Activated CD4-positive, alpha-beta T cell treated with anti-CD3 and anti-CD28 coated beads for 48 hours (primary cell): ENCODE results near the gene DCDC2C.

Experiments
- DNase-seq: peaks from one replicate; pipeline ENCODE4 v3.0.0-alpha.2; 2020

DCDC2C gene

GRCh38 chr2:3747032-3747654, 43.8 kb downstream of the DCDC2C start:
- DNase-seq = no peak

- no peak for DNase-seq
These were observed 44.5 kb downstream of the DCDC2C start for GRCh38 chr2:3747826-3748225.

GRCh38 chr2:3749201-3749600, 45.8 kb downstream of the DCDC2C start:
- DNase-seq = no peak

- DNase-seq = no peak
These were observed 47.9 kb downstream of the DCDC2C start for GRCh38 chr2:3751251-3751650.

GRCh38 chr2:3751806-3752205, 48.4 kb downstream of the DCDC2C start:
- no peak for DNase-seq

GRCh38 chr2:3752376-3752775, 49.0 kb downstream of the DCDC2C start:
- DNase-seq = no peak

- DNase-seq = no peak
These were observed 50.2 kb downstream of the DCDC2C start for GRCh38 chr2:3753561-3753960.

GRCh38 chr2:3754280-3754679, 50.9 kb downstream of the DCDC2C start:
- DNase-seq = no peak

GRCh38 chr2:3754795-3755194, 51.4 kb downstream of the DCDC2C start:
- DNase-seq = no peak

- no peak for DNase-seq
These were observed 51.9 kb downstream of the DCDC2C start for GRCh38 chr2:3755277-3755676.

GRCh38 chr2:3756306-3756705, 52.9 kb downstream of the DCDC2C start:
- DNase-seq = no peak

- no peak for DNase-seq
These were observed 55.5 kb downstream of the DCDC2C start for GRCh38 chr2:3758906-3759305.

- DNase-seq = no peak
These were observed 56.0 kb downstream of the DCDC2C start for GRCh38 chr2:3759331-3759730.

GRCh38 chr2:3759761-3760160, 56.4 kb downstream of the DCDC2C start:
- DNase-seq = no peak

GRCh38 chr2:3761272-3761671, 57.9 kb downstream of the DCDC2C start:
- DNase-seq = no peak

- no peak for DNase-seq
These were observed 59.5 kb downstream of the DCDC2C start for GRCh38 chr2:3762771-3763447.

- DNase-seq = no peak
These were observed 63.4 kb downstream of the DCDC2C start for GRCh38 chr2:3766824-3767223.

- no peak for DNase-seq
These were observed 65.8 kb downstream of the DCDC2C start for GRCh38 chr2:3768960-3769765.

GRCh38 chr2:3769766-3770165, 66.4 kb downstream of the DCDC2C start:
- no peak for DNase-seq

- DNase-seq = no peak
These were observed 67.5 kb downstream of the DCDC2C start for GRCh38 chr2:3770724-3771415.

- DNase-seq = no peak
These were observed 68.2 kb downstream of the DCDC2C start for GRCh38 chr2:3771576-3771975.

GRCh38 chr2:3774336-3774735, 71.0 kb downstream of the DCDC2C start:
- no peak for DNase-seq

- no peak for DNase-seq
These were observed 72.9 kb downstream of the DCDC2C start for GRCh38 chr2:3776311-3776710.
